ENCODE measurements around the gene CYS1. TPM values are rescaled to one million over a fixed set of nuclear protein-coding genes. Genes with fewer than 3 reads are reported as not detected.
"Not testable (repeated sequence)": the region's sequence is repeated elsewhere in the genome, so short reads cannot be mapped to it uniquely, and the experiment has no call there.

The CYS1 gene
- total and polyA plus RNA-seq, 2 donors (not counting 3 experiments of a cell fraction or from before 2014, with no cell fraction given): not detected

DNA sequence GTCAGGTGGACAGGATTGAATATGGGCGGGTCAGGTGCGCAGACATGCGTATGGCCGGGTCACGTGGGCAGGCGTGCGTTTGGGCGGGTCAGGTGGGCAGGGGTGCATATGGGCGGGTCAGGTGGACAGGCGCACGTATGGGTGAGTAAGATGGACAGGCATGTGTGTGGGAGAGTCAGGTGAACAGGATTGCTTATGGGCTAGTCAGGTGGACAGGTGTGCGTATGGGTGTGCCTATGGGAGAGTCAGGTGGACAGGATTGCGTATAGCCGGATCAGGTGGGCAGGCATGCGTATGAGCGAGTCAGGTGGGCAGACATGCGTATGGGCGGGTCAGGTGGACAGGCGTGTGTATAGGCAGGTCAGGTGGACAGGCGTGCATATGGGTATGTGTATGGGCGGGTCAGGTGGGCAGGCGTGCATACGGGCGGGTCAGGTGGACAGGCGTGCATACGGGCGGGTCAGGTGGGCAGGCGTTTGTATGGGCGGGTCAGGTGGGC lies 67.2 kb downstream of the CYS1 start:
- Histone ChIP-seq H3K9me1 (replicated peaks; ENCODE audit: control insufficient read depth, extremely low read depth, insufficient read depth, low read length) (no peaks in the 10 kb centered on the region), H3K4me3 (replicated peaks in 1 of 3; ENCODE audit: insufficient read depth in 1 of 3, low read depth in 1 of 3, low read length in 3 of 3) (no peak overlapping the region), H3K27ac (ENCODE audit: insufficient read depth, low read depth, low read length) (no peak overlapping the region), H3K4me1 (ENCODE audit: control insufficient read depth, extremely low read depth, insufficient read depth, low read length) (no peaks in the 10 kb centered on the region), H3K36me3 (ENCODE audit: control insufficient read depth in 2 of 2, extremely low read depth in 1 of 2, insufficient read depth in 2 of 2, low read length in 2 of 2) (no peaks in the 10 kb centered on the region), H4K20me1 (replicated peaks; ENCODE audit: control insufficient read depth, extremely low read depth, insufficient read depth, low read length) (no peaks in the 10 kb centered on the region), H3K79me2 (ENCODE audit: control insufficient read depth, insufficient read depth, low read length) (no peaks in the 10 kb centered on the region), H3K9ac (replicated peaks; ENCODE audit: extremely low read depth, insufficient read depth, low read length) (no peak overlapping the region), H3K9me3 (replicated peaks; ENCODE audit: control insufficient read depth, insufficient read depth, low read length) (no peaks in the 10 kb centered on the region), H3K27me3 (ENCODE audit: control insufficient read depth in 2 of 2, insufficient read depth in 2 of 2, low read length in 2 of 2) (no peaks in the 10 kb centered on the region), H3K4me2 (ENCODE audit: insufficient read depth, low read length) (no peak overlapping the region), H2AFZ (ENCODE audit: low read depth, low read length) (no peak overlapping the region)
- POLR2A ChIA-PET: no interaction called here
- DNase-seq (ENCODE audit: low read depth, low spot score) (no peak), FAIRE-seq (no peak)
- dilution Hi-C loops (cut with MboI; ENCODE audit: extremely low pct_ligation_motif_present, low sequenced_read_pairs): no loop called here
- no peak for TF ChIP-seq JUN (IDR thresholded peaks at IDR 0.05; ENCODE audit: borderline replicate concordance, insufficient read depth, insufficient read length, low read depth)
- TF ChIP-seq POLR2AphosphoS5 (IDR thresholded peaks at IDR 0.05; ENCODE audit: insufficient read depth, low read depth, low read length): no peak
- TF ChIP-seq GATA2 (IDR thresholded peaks at IDR 0.05; ENCODE audit: insufficient read depth, insufficient read length, low read depth, low read length): no peak
- TF ChIP-seq FOS (IDR thresholded peaks at IDR 0.05; ENCODE audit: borderline replicate concordance, insufficient read depth, low read length): no peak
- no peak for TF ChIP-seq MYC (IDR thresholded peaks at IDR 0.05; ENCODE audit: low read depth, low read length)
- TF ChIP-seq, protein P1, sequence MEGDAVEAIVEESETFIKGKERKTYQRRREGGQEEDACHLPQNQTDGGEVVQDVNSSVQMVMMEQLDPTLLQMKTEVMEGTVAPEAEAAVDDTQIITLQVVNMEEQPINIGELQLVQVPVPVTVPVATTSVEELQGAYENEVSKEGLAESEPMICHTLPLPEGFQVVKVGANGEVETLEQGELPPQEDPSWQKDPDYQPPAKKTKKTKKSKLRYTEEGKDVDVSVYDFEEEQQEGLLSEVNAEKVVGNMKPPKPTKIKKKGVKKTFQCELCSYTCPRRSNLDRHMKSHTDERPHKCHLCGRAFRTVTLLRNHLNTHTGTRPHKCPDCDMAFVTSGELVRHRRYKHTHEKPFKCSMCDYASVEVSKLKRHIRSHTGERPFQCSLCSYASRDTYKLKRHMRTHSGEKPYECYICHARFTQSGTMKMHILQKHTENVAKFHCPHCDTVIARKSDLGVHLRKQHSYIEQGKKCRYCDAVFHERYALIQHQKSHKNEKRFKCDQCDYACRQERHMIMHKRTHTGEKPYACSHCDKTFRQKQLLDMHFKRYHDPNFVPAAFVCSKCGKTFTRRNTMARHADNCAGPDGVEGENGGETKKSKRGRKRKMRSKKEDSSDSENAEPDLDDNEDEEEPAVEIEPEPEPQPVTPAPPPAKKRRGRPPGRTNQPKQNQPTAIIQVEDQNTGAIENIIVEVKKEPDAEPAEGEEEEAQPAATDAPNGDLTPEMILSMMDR (IDR thresholded peaks at IDR 0.05; ENCODE audit: extremely low read depth in 1 of 2, insufficient read depth in 1 of 2, low read depth in 1 of 2, low read length in 2 of 2): no peak
- TF ChIP-seq POLR2A (IDR thresholded peaks at IDR 0.05; ENCODE audit: low read depth, low read length): no peak
- no peak for TF ChIP-seq MAX (IDR thresholded peaks at IDR 0.05; ENCODE audit: insufficient read depth, insufficient read length)
- no peak for TF ChIP-seq EZH2 (IDR thresholded peaks at IDR 0.05; ENCODE audit: borderline replicate concordance, low read depth, low read length, severe bottlenecking)
- no TSS peak for BruUV-seq (replicated peaks)
- intact Hi-C loops (cut with micrococcal nuclease): no loop called here
- CTCF ChIA-PET: no interaction called here

GRCh38 chr2:10012366-10012962 lies 67.7 kb downstream of the CYS1 start:
- dilution Hi-C loops (cut with MboI; ENCODE audit: extremely low pct_ligation_motif_present, low sequenced_read_pairs); H3K4me1 ChIP-seq (ENCODE audit: control insufficient read depth, extremely low read depth, insufficient read depth, low read length); H3K9me1 ChIP-seq (replicated peaks; ENCODE audit: control insufficient read depth, extremely low read depth, insufficient read depth, low read length); H3K36me3 ChIP-seq (ENCODE audit: control insufficient read depth in 2 of 2, extremely low read depth in 1 of 2, insufficient read depth in 2 of 2, low read length in 2 of 2); H2AFZ ChIP-seq (ENCODE audit: low read depth, low read length); POLR2A ChIA-PET; H3K79me2 ChIP-seq (ENCODE audit: control insufficient read depth, insufficient read depth, low read length); H4K20me1 ChIP-seq (replicated peaks; ENCODE audit: control insufficient read depth, extremely low read depth, insufficient read depth, low read length); H3K27me3 ChIP-seq (ENCODE audit: control insufficient read depth in 2 of 2, insufficient read depth in 2 of 2, low read length in 2 of 2); H3K4me2 ChIP-seq (ENCODE audit: insufficient read depth, low read length); H3K4me3 ChIP-seq (replicated peaks in 1 of 3; ENCODE audit: insufficient read depth in 1 of 3, low read depth in 1 of 3, low read length in 3 of 3); CTCF ChIA-PET; FAIRE-seq; intact Hi-C loops (cut with micrococcal nuclease); DNase-seq (ENCODE audit: low read depth, low spot score); H3K27ac ChIP-seq (ENCODE audit: insufficient read depth, low read depth, low read length); H3K9ac ChIP-seq (replicated peaks; ENCODE audit: extremely low read depth, insufficient read depth, low read length); H3K9me3 ChIP-seq (replicated peaks; ENCODE audit: control insufficient read depth, insufficient read depth, low read length); BruUV-seq (replicated peaks): not testable (repeated sequence)

Data from endothelial cell of umbilical vein (primary cell).